ENCODE results near the gene SHROOM3. TPM values are rescaled to one million over a fixed set of nuclear protein-coding genes. Genes with fewer than 3 reads are reported as not detected.

SHROOM3 gene
- total RNA-seq, 1 experiment from 2014 or later, result 27.6 TPM

GRCh38 chr4:76670631-76671030, 235.6 kb downstream of the SHROOM3 start:
- H3K27ac ChIP-seq (ENCODE audit: insufficient read length, low read depth, low read length), result no peak overlapping the region
- no peak overlapping the region for H3K56ac ChIP-seq (ENCODE audit: insufficient read length, low read depth, low read length)
- no peak overlapping the region for H3T11ph ChIP-seq (ENCODE audit: low read length)
- no peaks in the 10 kb centered on the region for H3K4me1 ChIP-seq (ENCODE audit: insufficient read depth, low read length)
- H3K79me2 ChIP-seq (ENCODE audit: insufficient read depth, low read length), result no peaks in the 10 kb centered on the region
- H2BK20ac ChIP-seq (ENCODE audit: low read depth, low read length, poor library complexity, severe bottlenecking), result no peak overlapping the region
- H3K79me1 ChIP-seq (ENCODE audit: insufficient read depth, low read depth, low read length, poor library complexity, severe bottlenecking), result no peaks in the 10 kb centered on the region
- H2BK5ac ChIP-seq (ENCODE audit: insufficient read length, low read length), result no peak overlapping the region
- DNase-seq, result no peak
- H4K91ac ChIP-seq (ENCODE audit: insufficient read length, low read depth, low read length), result no peak overlapping the region
- Mint-ChIP-seq H3K27ac (no peak overlapping the region), H3K9me3 (no peaks in the 10 kb centered on the region), H3K36me3 (ENCODE audit: insufficient read depth in 1 of 3, low read depth in 3 of 3) (no peaks in the 10 kb centered on the region), H3K27me3 (ENCODE audit: low read depth) (no peaks in the 10 kb centered on the region), H3K4me3 (no peak overlapping the region), H3K4me1 (no peaks in the 10 kb centered on the region)
- H3K4ac ChIP-seq (ENCODE audit: low read depth, low read length), result no peak overlapping the region
- no peaks in the 10 kb centered on the region for H4K20me1 ChIP-seq (ENCODE audit: control insufficient read depth, insufficient read depth, insufficient read length)
- no peak overlapping the region for H2BK12ac ChIP-seq (ENCODE audit: insufficient read length, low read depth, low read length)
- no peaks in the 10 kb centered on the region for H3K27me3 ChIP-seq (ENCODE audit: insufficient read depth, low read length)
- no peak overlapping the region for H3K9ac ChIP-seq (ENCODE audit: extremely low read depth, insufficient read length, low read length)
- no peak overlapping the region for H2AK5ac ChIP-seq (ENCODE audit: insufficient read length, low read length)
- no CpG with 5 or more reads among the region's 2 CpGs for WGBS (ENCODE audit: extremely low coverage, insufficient read length, low lambda C conversion rate)
- H2AFZ ChIP-seq (ENCODE audit: low read length), result no peak overlapping the region
- no peak overlapping the region for H2BK15ac ChIP-seq (ENCODE audit: low read depth, low read length)
- H3K18ac ChIP-seq (ENCODE audit: insufficient read length, low read depth, low read length), result no peak overlapping the region
- TF ChIP-seq CTCF (conservative IDR thresholded peaks at IDR 0.05), result no peak
- H4K8ac ChIP-seq (replicated peaks; ENCODE audit: insufficient read length, low read depth, low read length), result no peak overlapping the region
- H3K23ac ChIP-seq (ENCODE audit: insufficient read length, low read depth, low read length), result no peak overlapping the region
- H3K23me2 ChIP-seq (ENCODE audit: insufficient read length, low read depth, low read length, poor library complexity, severe bottlenecking), result no peaks in the 10 kb centered on the region
- H3K14ac ChIP-seq (ENCODE audit: insufficient read depth, low read length), result no peak overlapping the region
- H2BK120ac ChIP-seq (ENCODE audit: low read depth, low read length, poor library complexity, severe bottlenecking), result no peak overlapping the region
- no peak overlapping the region for H4K5ac ChIP-seq (ENCODE audit: insufficient read length, low read depth, low read length)
- H3K4me2 ChIP-seq (ENCODE audit: insufficient read depth, insufficient read length, low read length), result no peak overlapping the region
- H3K9me3 ChIP-seq (ENCODE audit: control insufficient read depth, low read depth, low read length), result no peaks in the 10 kb centered on the region
